ENCODE results near the gene CYP2W1. TPM values are rescaled to one million over a fixed set of nuclear protein-coding genes. Genes with fewer than 3 reads are reported as not detected.

CYP2W1 gene
- total and polyA plus RNA-seq, 2 donors (not counting 3 experiments of a cell fraction or from before 2014, with no cell fraction given) = not detected

DNA sequence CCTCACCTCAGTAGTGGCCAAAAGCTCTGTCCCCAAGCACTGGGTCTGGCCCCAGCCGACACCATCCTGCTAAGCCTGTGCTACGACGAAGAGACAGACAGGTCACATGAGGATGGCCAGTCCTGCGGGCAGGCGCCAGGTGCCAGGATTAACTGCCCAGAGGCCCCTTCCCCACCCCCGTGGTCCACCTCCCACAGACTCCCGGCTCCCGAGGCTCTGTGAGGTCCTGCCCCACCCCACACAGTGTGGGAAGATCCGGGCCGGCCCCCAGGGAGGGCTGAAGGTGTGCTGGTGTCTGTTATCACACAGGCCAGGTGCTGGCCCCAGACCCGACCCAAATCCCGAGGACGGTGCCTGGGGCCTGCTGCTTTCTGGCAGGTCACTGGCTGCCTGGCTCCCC is 27.2 kb downstream of the CYP2W1 start:
- H3K79me2 ChIP-seq (ENCODE audit: control insufficient read depth, insufficient read depth, low read length) = no peaks in the 10 kb centered on the region
- CTCF ChIA-PET = no interaction called here
- TF ChIP-seq FOS (IDR thresholded peaks at IDR 0.05; ENCODE audit: borderline replicate concordance, insufficient read depth, low read length) (no peak), MYC (IDR thresholded peaks at IDR 0.05; ENCODE audit: low read depth, low read length) (no peak), JUN (IDR thresholded peaks at IDR 0.05; ENCODE audit: borderline replicate concordance, insufficient read depth, insufficient read length, low read depth) (no peak), POLR2AphosphoS5 (IDR thresholded peaks at IDR 0.05; ENCODE audit: insufficient read depth, low read depth, low read length) (no peak), GATA2 (IDR thresholded peaks at IDR 0.05; ENCODE audit: insufficient read depth, insufficient read length, low read depth, low read length) (no peak), EZH2 (IDR thresholded peaks at IDR 0.05; ENCODE audit: borderline replicate concordance, low read depth, low read length, severe bottlenecking) (no peak), POLR2A (IDR thresholded peaks at IDR 0.05; ENCODE audit: low read depth, low read length) (no peak)
- TF ChIP-seq, protein P1, sequence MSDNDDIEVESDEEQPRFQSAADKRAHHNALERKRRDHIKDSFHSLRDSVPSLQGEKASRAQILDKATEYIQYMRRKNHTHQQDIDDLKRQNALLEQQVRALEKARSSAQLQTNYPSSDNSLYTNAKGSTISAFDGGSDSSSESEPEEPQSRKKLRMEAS (IDR thresholded peaks at IDR 0.05; ENCODE audit: insufficient read depth, insufficient read length) = no peak
- TF ChIP-seq, protein P2, sequence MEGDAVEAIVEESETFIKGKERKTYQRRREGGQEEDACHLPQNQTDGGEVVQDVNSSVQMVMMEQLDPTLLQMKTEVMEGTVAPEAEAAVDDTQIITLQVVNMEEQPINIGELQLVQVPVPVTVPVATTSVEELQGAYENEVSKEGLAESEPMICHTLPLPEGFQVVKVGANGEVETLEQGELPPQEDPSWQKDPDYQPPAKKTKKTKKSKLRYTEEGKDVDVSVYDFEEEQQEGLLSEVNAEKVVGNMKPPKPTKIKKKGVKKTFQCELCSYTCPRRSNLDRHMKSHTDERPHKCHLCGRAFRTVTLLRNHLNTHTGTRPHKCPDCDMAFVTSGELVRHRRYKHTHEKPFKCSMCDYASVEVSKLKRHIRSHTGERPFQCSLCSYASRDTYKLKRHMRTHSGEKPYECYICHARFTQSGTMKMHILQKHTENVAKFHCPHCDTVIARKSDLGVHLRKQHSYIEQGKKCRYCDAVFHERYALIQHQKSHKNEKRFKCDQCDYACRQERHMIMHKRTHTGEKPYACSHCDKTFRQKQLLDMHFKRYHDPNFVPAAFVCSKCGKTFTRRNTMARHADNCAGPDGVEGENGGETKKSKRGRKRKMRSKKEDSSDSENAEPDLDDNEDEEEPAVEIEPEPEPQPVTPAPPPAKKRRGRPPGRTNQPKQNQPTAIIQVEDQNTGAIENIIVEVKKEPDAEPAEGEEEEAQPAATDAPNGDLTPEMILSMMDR (IDR thresholded peaks at IDR 0.05; ENCODE audit: extremely low read depth in 1 of 2, insufficient read depth in 1 of 2, low read depth in 1 of 2, low read length in 2 of 2) = no peak

More for the DNA sequence above, 27.2 kb downstream of the CYP2W1 start:
- no TSS peak for BruUV-seq (replicated peaks)
- Histone ChIP-seq H4K20me1 (replicated peaks; ENCODE audit: control insufficient read depth, extremely low read depth, insufficient read depth, low read length) (no peaks in the 10 kb centered on the region), H3K36me3 (ENCODE audit: control insufficient read depth in 2 of 2, extremely low read depth in 1 of 2, insufficient read depth in 2 of 2, low read length in 2 of 2) (peaks cover 0 to 7% of the 10 kb centered on the region in 2 experiments), H3K4me1 (ENCODE audit: control insufficient read depth, extremely low read depth, insufficient read depth, low read length) (no peaks in the 10 kb centered on the region), H3K27me3 (ENCODE audit: control insufficient read depth in 2 of 2, insufficient read depth in 2 of 2, low read length in 2 of 2) (no peaks in the 10 kb centered on the region), H2AFZ (ENCODE audit: low read depth, low read length) (no peak overlapping the region), H3K4me2 (ENCODE audit: insufficient read depth, low read length) (no peak overlapping the region), H3K4me3 (replicated peaks in 1 of 3; ENCODE audit: insufficient read depth in 1 of 3, low read depth in 1 of 3, low read length in 3 of 3) (no peak overlapping the region), H3K9ac (replicated peaks; ENCODE audit: extremely low read depth, insufficient read depth, low read length) (no peak overlapping the region), H3K9me3 (replicated peaks; ENCODE audit: control insufficient read depth, insufficient read depth, low read length) (no peaks in the 10 kb centered on the region), H3K27ac (ENCODE audit: insufficient read depth, low read depth, low read length) (no peak overlapping the region), H3K9me1 (replicated peaks; ENCODE audit: control insufficient read depth, extremely low read depth, insufficient read depth, low read length) (no peaks in the 10 kb centered on the region)
- POLR2A ChIA-PET = no interaction called here
- intact Hi-C loops (cut with micrococcal nuclease) = no loop called here
- DNase-seq (ENCODE audit: low read depth, low spot score) = no peak
- dilution Hi-C loops (cut with MboI; ENCODE audit: extremely low pct_ligation_motif_present, low sequenced_read_pairs) = no loop called here
- no peak for FAIRE-seq

All from endothelial cell of umbilical vein (primary cell).